Neural cell (in vitro differentiated cells): ENCODE results near the gene TRAPPC13.

Source experiments
- EP300 ChIP-seq: fragments of 450-650 bp; conservative IDR thresholded peaks from 2 replicates; pipeline ENCODE4 v1.6.1; 2014; ENCODE audit warnings: antibody characterized with exemption, mild to moderate bottlenecking, moderate library complexity; ENCODE audit not compliant: poor library complexity, severe bottlenecking
- POLR2AphosphoS5 ChIP-seq: IDR thresholded peaks from 2 replicates; pipeline ENCODE4 v1.6.1; 2012
- TF ChIP-seq, protein P1 (sequence below): fragments of 450-650 bp; IDR thresholded peaks from 2 replicates; pipeline ENCODE4 v1.5.1; 2014; ENCODE audit warnings: antibody characterized with exemption, mild to moderate bottlenecking, moderate library complexity; ENCODE audit not compliant: poor library complexity, severe bottlenecking

DNA sequence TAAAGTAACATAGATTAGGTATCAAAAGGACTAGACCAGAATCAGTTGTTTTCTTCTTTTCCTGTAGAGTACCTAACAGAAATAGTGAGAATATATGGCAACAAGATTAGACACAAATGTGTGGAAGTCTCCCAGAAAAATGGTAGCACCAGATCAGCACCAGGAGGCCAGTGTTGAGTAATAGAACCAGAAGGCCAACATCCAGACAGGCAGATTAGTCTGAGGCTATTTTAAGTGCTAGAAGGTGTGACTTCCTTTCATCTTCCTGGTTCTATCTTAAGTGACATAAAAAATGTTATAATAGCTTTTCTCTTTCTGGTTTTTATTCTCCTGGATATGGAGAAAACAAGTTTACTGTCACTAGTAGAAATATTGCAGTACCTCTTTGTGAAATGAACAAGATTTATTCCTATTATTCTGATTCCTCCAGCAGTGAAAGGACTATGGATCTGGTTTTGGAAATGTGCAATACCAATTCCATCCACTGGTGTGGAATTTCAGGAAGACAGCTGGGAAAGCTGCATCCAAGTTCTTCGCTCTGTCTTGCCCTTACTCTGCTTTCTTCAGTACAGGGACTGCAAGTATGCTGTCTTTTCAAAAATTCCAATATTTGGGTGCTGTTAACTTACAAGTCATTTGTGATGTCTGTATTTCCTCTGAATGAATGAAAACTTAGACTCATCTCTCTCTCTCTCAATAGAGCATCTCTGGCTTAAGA is 39.1 kb downstream of the TRAPPC13 start:
- TF ChIP-seq POLR2AphosphoS5, result no peak
- TF ChIP-seq, protein P1, sequence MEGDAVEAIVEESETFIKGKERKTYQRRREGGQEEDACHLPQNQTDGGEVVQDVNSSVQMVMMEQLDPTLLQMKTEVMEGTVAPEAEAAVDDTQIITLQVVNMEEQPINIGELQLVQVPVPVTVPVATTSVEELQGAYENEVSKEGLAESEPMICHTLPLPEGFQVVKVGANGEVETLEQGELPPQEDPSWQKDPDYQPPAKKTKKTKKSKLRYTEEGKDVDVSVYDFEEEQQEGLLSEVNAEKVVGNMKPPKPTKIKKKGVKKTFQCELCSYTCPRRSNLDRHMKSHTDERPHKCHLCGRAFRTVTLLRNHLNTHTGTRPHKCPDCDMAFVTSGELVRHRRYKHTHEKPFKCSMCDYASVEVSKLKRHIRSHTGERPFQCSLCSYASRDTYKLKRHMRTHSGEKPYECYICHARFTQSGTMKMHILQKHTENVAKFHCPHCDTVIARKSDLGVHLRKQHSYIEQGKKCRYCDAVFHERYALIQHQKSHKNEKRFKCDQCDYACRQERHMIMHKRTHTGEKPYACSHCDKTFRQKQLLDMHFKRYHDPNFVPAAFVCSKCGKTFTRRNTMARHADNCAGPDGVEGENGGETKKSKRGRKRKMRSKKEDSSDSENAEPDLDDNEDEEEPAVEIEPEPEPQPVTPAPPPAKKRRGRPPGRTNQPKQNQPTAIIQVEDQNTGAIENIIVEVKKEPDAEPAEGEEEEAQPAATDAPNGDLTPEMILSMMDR, result peak; percentile 27
- TF ChIP-seq EP300, result no peak
